Activated CD8-positive, alpha-beta memory T cell treated with anti-CD3 and anti-CD28 coated beads, Interleukin-2, amount 50 U/mL, for 4 hours (primary cell): Measurements from ENCODE around the gene TRPC1.
"Not testable (repeated sequence)": the region's sequence is repeated elsewhere in the genome, so short reads cannot be mapped to it uniquely, and the experiment has no call there.

Experiments used
- DNase-seq: peaks from one replicate; pipeline ENCODE4 v3.0.0-alpha.2; 2020

Gene TRPC1

GRCh38 chr3:142723968-142724681 lies at the start of gene TRPC1:
Gene TRPC1, plus strand, starts transcription at chr3:142724034. Its CDS starts 526 bp downstream, at chr3:142724560.
- peak; percentile 67 for DNase-seq

- no peak for DNase-seq
Observed at GRCh38 chr3:142676151-142676550, 47.7 kb upstream of the TRPC1 start.

DNA sequence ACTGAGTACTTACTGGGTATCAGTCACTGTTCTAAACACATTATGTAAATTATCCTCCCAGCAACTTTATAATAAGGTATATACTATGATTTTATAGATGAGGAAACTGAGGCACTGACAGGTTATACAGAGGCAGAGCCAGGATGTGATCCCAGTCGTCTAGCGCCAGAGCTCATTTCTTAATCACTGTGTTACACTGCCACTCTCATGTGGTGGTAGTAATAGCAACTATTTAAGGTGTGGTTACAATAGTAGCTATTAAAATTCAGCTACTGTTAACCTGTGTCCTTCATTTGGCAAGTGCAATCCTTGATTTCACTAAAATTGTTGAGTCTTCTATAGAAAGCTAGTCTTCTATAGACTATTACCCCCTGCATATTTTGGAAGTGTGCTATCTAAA lies 43.1 kb upstream of the TRPC1 start:
- DNase-seq: no peak

- DNase-seq: no peak
Observed at GRCh38 chr3:142690613-142691012, 33.2 kb upstream of the TRPC1 start.

DNA sequence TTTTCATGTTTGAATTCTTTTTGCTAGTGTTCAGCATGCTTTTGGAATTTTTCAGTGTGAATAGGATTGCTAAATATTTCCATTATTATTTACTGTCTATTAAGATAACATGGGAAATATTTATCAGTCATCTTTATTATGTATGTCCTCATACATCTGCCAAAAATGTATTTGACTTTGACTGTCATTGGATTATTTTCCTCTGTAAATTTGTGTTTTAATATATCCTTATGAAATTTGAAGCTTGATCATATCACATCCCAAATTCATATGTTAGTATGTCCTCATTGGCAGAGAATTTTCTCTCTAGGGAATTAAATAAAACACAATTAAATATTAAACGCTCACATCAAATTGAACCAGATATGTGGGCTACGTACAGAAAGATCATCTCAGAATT lies 32.3 kb upstream of the TRPC1 start:
- no peak for DNase-seq

DNA sequence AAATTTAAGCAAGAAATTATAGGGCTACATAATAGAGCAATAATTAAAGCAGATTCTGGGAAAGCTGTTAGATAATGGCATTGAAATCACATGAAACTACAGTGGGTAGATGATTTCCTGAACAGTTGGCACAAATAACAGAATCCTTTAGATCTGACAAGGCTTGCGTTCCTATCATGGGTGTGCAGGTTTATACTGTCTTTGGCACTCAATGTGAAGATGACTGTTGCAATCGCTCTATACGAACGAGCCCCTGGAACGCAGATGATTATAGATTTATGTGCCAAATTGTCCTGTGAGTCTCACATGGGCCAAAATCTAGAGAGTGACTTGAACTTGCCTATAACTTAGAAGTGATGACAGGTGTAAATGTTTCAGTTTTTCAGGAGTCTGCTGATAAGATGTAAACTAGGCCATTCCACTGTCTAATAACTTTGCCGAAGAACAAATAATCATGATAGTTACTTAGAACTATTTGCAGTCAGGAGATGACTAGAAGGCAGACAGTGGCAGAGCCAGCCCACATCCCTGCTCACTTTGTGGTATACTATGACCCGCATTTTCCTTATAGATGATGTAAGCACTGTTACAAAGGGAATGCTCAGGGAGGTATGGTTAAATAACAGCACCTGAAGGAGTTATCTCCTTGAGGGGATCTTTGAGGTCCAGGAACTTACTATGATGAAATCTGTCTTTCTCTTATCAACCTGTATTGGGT lies 30.5 kb upstream of the TRPC1 start:
- no peak for DNase-seq

DNA sequence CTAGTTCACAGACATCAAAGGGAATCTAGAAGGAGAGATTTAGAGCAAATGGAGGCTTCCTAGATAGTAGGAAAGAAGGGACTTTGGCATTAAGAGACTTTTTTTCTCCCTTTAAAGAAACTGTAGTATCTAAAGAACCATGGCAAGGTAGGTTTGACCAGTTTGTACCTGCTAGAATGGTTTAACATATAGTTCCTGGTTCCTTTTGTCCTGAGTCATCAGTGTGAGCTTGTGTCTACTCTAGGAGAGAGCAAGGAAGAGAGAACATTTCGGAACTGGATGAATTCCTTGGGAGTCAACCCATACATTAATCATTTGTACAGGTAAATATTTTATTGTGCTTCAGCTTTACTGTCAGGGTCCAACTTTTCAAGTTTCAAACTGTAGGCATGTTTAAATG lies 29.6 kb upstream of the TRPC1 start:
- no peak for DNase-seq

- no peak for DNase-seq
Observed at GRCh38 chr3:142705198-142705597, 18.6 kb upstream of the TRPC1 start.

DNA sequence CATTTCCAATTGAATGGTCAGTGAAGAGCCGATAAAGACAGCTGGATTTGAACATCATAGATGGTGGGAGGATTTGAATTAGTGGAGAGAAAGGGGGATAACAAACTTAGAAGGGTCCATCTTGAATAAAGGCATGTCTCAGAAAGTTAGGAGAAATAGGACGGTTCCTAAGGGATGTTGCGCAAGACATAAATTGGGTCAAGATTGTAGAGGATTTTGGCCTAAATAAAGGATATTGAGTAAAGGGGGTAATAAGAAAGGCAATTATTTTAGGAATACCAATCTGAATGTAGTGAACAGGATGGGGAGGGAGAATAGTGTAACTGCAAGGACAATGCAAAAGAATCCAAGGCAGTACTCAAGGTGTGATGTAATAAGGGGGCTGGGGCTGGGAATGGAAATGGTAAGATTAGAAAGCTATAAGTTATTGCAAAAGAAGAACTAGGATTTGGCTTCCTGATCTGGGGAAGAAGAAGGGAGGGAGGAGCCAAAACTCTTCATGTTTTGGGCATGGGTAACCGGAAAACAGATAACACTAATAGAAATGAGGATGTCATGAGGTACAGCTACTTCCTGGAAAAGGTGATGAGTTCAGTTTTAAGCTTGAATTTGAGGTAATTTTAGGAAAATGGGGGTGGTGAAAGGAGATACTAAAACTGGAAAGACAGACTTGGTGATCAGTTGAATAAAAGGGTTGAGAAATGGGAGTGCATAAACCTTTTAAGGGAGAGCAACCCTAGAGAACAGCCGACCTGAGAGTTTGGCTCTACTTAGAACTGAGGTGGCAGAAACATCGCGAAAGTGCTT lies 17.3 kb upstream of the TRPC1 start:
- DNase-seq: no peak

GRCh38 chr3:142709207-142709606 lies 14.6 kb upstream of the TRPC1 start:
- DNase-seq: no peak

GRCh38 chr3:142714882-142715281 lies 9.0 kb upstream of the TRPC1 start:
- DNase-seq: not testable (repeated sequence)

GRCh38 chr3:142716102-142716501 lies 7.7 kb upstream of the TRPC1 start:
- DNase-seq: no peak

- DNase-seq: no peak
Observed at GRCh38 chr3:142723665-142723967, 218 bp upstream of the TRPC1 start.

DNA sequence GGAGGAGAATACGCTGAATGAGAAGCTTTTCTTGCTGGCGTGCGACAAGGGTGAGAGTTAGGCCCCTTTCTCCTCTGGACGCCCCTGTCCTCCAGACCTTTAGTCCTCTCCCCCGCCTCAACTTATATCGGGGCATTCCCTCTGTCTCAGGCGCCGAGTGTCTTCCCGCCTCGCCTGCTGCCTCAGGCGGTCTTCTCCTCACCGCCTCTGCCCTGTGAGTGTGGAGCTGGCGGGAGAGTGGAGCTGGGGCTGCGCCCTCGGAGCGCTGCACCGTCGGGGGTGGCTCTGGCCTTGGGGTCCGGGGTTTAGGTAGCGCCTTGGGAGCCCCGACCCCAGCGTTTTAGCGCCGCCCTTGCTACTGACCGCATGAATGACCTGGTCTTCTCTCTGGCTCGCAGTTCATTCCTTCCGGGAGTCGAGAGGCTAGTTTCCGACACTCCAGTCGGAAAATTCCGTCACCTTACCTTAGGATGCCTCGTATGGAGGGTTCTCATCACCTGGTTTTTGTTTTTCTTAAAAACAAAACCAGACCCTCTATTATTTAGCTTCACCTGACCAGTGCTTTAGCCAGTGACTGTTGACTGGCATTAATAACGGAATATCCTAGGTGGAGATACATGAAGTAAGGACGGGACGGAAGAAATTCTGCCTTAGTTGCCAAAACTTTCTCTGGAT lies 985 bp downstream of the TRPC1 start:
- DNase-seq: no peak

DNA sequence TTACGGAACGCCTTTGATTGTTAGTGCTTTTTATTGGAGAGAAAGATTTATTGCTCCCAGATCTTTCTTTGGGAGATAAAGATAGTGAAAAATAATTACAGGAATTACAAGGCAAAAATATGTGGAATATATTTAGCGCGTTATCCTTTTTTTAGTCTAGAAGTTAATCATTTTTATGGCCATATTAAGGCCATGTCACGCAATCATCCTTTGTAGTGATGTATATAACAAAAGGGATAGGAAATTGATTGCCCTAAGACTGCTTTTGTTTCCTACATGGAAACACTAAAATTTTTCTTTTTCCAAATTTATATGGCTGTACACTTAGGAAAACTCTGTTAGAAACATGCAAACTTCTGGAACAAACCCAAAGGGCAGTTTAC lies 1.5 kb downstream of the TRPC1 start:
- no peak for DNase-seq

- no peak for DNase-seq
Observed at GRCh38 chr3:142726017-142726416, 2.2 kb downstream of the TRPC1 start.

- no peak for DNase-seq
Observed at GRCh38 chr3:142732066-142732465, 8.2 kb downstream of the TRPC1 start.

GRCh38 chr3:142734834-142735233 lies 11.0 kb downstream of the TRPC1 start:
- no peak for DNase-seq

DNA sequence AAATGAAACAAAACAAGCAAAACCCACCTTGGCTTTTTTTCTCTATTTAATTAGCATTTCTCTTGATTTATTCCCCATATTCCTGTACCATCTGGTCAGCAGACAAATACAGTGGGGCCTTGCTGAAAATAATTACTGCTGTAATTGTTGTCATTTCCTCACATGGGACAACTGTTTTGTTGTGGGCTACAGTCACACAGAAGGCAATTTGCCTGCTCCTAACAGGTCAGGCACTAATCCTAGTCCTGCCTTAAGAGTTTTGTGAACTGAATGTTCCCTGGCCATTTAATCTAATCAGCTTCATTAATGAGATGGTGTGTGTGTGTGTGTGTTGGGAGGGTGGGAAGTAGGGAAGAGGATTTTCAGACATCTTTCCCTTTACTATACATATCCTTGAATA lies 11.6 kb downstream of the TRPC1 start:
- DNase-seq: no peak

DNA sequence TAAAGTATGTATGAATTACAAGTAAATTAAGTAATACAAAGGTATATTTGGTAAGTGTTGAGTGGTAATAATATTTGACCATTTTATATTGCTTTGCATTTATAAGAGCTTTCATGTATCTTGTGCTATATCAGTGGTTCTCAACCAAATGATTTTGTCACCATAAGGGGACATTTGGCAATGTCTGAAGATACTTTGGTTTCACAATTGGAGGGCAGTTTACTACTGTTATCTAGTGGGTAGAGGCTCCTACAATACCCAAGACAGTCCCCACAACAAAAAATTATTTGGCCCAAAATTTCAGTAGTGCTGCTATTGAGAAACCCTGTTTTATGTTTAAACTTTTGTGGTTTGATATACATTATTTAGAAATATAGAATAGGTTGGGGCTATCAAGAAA lies 14.6 kb downstream of the TRPC1 start:
- no peak for DNase-seq

GRCh38 chr3:142746646-142747045 lies 22.8 kb downstream of the TRPC1 start:
- DNase-seq: no peak

- not testable (repeated sequence) for DNase-seq
Observed at GRCh38 chr3:142750531-142750930, 26.7 kb downstream of the TRPC1 start.

- not testable (repeated sequence) for DNase-seq
Observed at GRCh38 chr3:142752605-142753004, 28.8 kb downstream of the TRPC1 start.
